SU-DHL-6 (cell line): Measurements from ENCODE around the gene NUBPL.

Experiments used
- CTCF ChIP-seq: fragments of 200-600 bp; sonication (generic); IDR thresholded peaks from one replicate; pipeline ENCODE4 v1.5.1; 2017; ENCODE audit warnings: antibody characterized with exemption, mild to moderate bottlenecking, low read length, moderate library complexity; ENCODE audit not compliant: insufficient read depth, poor library complexity, severe bottlenecking
- EZH2phosphoT487 ChIP-seq: fragments of 200-600 bp; sonication (generic), shearing (Covaris generic); conservative IDR thresholded peaks from 2 replicates; pipeline ENCODE4 v1.6.1; 2018; ENCODE audit warnings: mild to moderate bottlenecking, antibody characterized with exemption, low read length, moderate library complexity, mixed read lengths

GRCh38 chr14:31576949-31577348, 15.7 kb downstream of the NUBPL start:
- TF ChIP-seq CTCF (no peak), EZH2phosphoT487 (no peak)
